ENCODE measurements around the gene LY6G6D. TPM values are rescaled to one million over a fixed set of nuclear protein-coding genes. Genes with fewer than 3 reads are reported as not detected.

Gene LY6G6D
- total and polyA plus RNA-seq, 4 donors: not detected

GRCh38 chr6:31666337-31666965 is 48.7 kb upstream of the LY6G6D start:
- no peak for DNase-seq (ENCODE audit: low spot score)
- TF ChIP-seq SP1 (IDR thresholded peaks at IDR 0.05) (no peak), JUND (IDR thresholded peaks at IDR 0.05) (no peak), REST (IDR thresholded peaks at IDR 0.05) (no peak), CTCF (IDR thresholded peaks at IDR 0.05; ENCODE audit: low read depth, low read length, missing input control) (no peak), NR2F2 (IDR thresholded peaks at IDR 0.05) (no peak), RAD21 (IDR thresholded peaks at IDR 0.05) (no peak), TAF1 (conservative IDR thresholded peaks at IDR 0.05) (no peak), RXRA (IDR thresholded peaks at IDR 0.05) (no peak), EGR1 (IDR thresholded peaks at IDR 0.05; ENCODE audit: low read depth in 2 of 2) (no peak), MAX (IDR thresholded peaks at IDR 0.05) (no peak), ZBTB33 (IDR thresholded peaks at IDR 0.05) (no peak)
- Histone ChIP-seq H3K9ac (ENCODE audit: low read depth in 1 of 2, low read length in 2 of 2) (peak overlapping the region; percentile 81), H3K27ac (ENCODE audit: low read depth in 1 of 2, low read length in 2 of 2) (peak overlapping the region; percentile 94 to 96), H3K4me1 (ENCODE audit: control insufficient read depth in 4 of 4, insufficient read depth in 4 of 4, low read length in 3 of 4) (peaks cover 4 to 45% (median 27%) of the 10 kb centered on the region in 4 donors), H3K9me3 (ENCODE audit: control insufficient read depth in 4 of 4, low read length in 3 of 4) (no peaks in the 10 kb centered on the region), H3K36me3 (ENCODE audit: control insufficient read depth in 4 of 4, insufficient read depth in 3 of 4, low read depth in 1 of 4, low read length in 3 of 4) (peaks cover 11 to 44% (median 43%) of the 10 kb centered on the region in 4 donors), H3K4me3 (ENCODE audit: low read depth in 1 of 3, low read length in 3 of 3) (peak overlapping the region; percentile 87 to 98 (median 88)), H3K27me3 (ENCODE audit: control insufficient read depth in 4 of 4, insufficient read depth in 4 of 4, low read length in 3 of 4) (no peaks in the 10 kb centered on the region)
- 3% methylated on average over 15 of the region's 15 CpGs for WGBS

- no peaks in the 10 kb centered on the region for H3K9me3 ChIP-seq (ENCODE audit: control insufficient read depth in 4 of 4, low read length in 3 of 4)
- no peaks in the 10 kb centered on the region for H3K27me3 ChIP-seq (ENCODE audit: control insufficient read depth in 4 of 4, insufficient read depth in 4 of 4, low read length in 3 of 4)
- H3K4me1 ChIP-seq (ENCODE audit: control insufficient read depth in 4 of 4, insufficient read depth in 4 of 4, low read length in 3 of 4): peaks cover 0 to 17% (median 8%) of the 10 kb centered on the region in 4 donors
- H3K36me3 ChIP-seq (ENCODE audit: control insufficient read depth in 4 of 4, insufficient read depth in 3 of 4, low read depth in 1 of 4, low read length in 3 of 4): peaks cover 17 to 55% (median 48%) of the 10 kb centered on the region in 4 donors
- no peak within 1 kb of the TSS for H3K27ac ChIP-seq (ENCODE audit: low read depth in 1 of 2, low read length in 2 of 2)
- no peak within 1 kb of the TSS for H3K9ac ChIP-seq (ENCODE audit: low read depth in 1 of 2, low read length in 2 of 2)
- 85% methylated on average over 8 of the region's 8 CpGs for WGBS
- DNase-seq (ENCODE audit: low spot score): no peak
- H3K4me3 ChIP-seq (ENCODE audit: low read depth in 1 of 3, low read length in 3 of 3): no peak within 1 kb of the TSS
- TF ChIP-seq RAD21 (IDR thresholded peaks at IDR 0.05) (no peak), ZBTB33 (IDR thresholded peaks at IDR 0.05) (no peak), JUND (IDR thresholded peaks at IDR 0.05) (no peak), NR2F2 (IDR thresholded peaks at IDR 0.05) (no peak), ATF3 (IDR thresholded peaks at IDR 0.05) (no peak), HNF4G (IDR thresholded peaks at IDR 0.05) (no peak), HNF4A (conservative IDR thresholded peaks at IDR 0.05) (no peak), REST (IDR thresholded peaks at IDR 0.05) (no peak), YY1 (IDR thresholded peaks at IDR 0.05) (no peak), EGR1 (IDR thresholded peaks at IDR 0.05; ENCODE audit: low read depth in 2 of 2) (no peak)
These were observed 45.5 kb upstream of the LY6G6D start, which contains the start of gene LY6G5B for GRCh38 chr6:31669676-31670075. LY6G5B (plus strand) TSS chr6:31669976; CDS start chr6:31670951, 975 bp downstream.
